ENCODE results near the gene MYO18A.

DNA sequence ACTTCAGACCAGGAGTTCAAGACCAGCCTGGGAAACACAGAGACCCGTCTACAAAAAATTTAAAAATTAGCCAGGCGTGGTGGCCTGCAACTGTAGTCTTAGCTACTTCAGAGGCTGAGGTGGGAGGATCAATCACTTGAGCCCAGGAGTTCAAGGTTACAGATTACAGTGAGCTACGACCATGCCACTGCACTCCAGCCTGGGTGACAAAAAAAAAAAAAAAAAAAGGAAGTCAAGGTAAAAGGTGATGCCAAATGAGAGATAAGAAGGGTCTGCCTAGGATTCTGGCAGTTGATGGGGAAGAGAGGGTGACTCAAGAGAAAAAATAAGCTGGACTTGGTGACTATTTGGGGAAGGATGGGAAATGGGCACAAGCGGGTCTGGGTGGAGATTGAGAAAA is 32.5 kb downstream of the MYO18A start:
- TF ChIP-seq, protein P1, sequence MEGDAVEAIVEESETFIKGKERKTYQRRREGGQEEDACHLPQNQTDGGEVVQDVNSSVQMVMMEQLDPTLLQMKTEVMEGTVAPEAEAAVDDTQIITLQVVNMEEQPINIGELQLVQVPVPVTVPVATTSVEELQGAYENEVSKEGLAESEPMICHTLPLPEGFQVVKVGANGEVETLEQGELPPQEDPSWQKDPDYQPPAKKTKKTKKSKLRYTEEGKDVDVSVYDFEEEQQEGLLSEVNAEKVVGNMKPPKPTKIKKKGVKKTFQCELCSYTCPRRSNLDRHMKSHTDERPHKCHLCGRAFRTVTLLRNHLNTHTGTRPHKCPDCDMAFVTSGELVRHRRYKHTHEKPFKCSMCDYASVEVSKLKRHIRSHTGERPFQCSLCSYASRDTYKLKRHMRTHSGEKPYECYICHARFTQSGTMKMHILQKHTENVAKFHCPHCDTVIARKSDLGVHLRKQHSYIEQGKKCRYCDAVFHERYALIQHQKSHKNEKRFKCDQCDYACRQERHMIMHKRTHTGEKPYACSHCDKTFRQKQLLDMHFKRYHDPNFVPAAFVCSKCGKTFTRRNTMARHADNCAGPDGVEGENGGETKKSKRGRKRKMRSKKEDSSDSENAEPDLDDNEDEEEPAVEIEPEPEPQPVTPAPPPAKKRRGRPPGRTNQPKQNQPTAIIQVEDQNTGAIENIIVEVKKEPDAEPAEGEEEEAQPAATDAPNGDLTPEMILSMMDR (IDR thresholded peaks at IDR 0.05; ENCODE audit: insufficient read depth, low read length) = no peak
- TF ChIP-seq REST (IDR thresholded peaks at IDR 0.05; ENCODE audit: insufficient replicate concordance, low read depth) = no peak
